Panc1 (cell line): ENCODE data around the gene UBC.

Experiments used
- POLR2AphosphoS5 ChIP-seq: IDR thresholded peaks from 2 replicates; pipeline ENCODE4 v1.6.1; 2012; ENCODE audit warnings: mild to moderate bottlenecking, low read depth, low read length, moderate library complexity
- SIN3A ChIP-seq: IDR thresholded peaks from 2 replicates; pipeline ENCODE4 v1.6.1; 2012; ENCODE audit warnings: low read depth, mild to moderate bottlenecking, low read length, moderate library complexity, borderline replicate concordance; ENCODE audit not compliant: insufficient read depth
- TCF7L2 ChIP-seq: IDR thresholded peaks from 2 replicates; pipeline ENCODE4 v1.6.1; 2011; ENCODE audit warnings: mild to moderate bottlenecking, low read depth, low read length, inconsistent platforms
- TF ChIP-seq, protein P1 (sequence below), 2 experiments: IDR thresholded peaks; 2 replicates each; pipeline ENCODE4 v1.6.1; 2011 to 2012; ENCODE audit warnings: low read depth in 2 of 2, control low read depth in 1 of 2, low read length in 1 of 2, mild to moderate bottlenecking in 1 of 2, moderate library complexity in 1 of 2; ENCODE audit not compliant: insufficient read depth in 1 of 2
- TF ChIP-seq, protein P2 (sequence below): fragments of 450-650 bp; IDR thresholded peaks from 2 replicates; pipeline ENCODE4 v1.5.1; 2017; ENCODE audit warnings: mild to moderate bottlenecking

- TF ChIP-seq POLR2AphosphoS5 (no peak), SIN3A (no peak), TCF7L2 (no peak)
- TF ChIP-seq, protein P1, sequence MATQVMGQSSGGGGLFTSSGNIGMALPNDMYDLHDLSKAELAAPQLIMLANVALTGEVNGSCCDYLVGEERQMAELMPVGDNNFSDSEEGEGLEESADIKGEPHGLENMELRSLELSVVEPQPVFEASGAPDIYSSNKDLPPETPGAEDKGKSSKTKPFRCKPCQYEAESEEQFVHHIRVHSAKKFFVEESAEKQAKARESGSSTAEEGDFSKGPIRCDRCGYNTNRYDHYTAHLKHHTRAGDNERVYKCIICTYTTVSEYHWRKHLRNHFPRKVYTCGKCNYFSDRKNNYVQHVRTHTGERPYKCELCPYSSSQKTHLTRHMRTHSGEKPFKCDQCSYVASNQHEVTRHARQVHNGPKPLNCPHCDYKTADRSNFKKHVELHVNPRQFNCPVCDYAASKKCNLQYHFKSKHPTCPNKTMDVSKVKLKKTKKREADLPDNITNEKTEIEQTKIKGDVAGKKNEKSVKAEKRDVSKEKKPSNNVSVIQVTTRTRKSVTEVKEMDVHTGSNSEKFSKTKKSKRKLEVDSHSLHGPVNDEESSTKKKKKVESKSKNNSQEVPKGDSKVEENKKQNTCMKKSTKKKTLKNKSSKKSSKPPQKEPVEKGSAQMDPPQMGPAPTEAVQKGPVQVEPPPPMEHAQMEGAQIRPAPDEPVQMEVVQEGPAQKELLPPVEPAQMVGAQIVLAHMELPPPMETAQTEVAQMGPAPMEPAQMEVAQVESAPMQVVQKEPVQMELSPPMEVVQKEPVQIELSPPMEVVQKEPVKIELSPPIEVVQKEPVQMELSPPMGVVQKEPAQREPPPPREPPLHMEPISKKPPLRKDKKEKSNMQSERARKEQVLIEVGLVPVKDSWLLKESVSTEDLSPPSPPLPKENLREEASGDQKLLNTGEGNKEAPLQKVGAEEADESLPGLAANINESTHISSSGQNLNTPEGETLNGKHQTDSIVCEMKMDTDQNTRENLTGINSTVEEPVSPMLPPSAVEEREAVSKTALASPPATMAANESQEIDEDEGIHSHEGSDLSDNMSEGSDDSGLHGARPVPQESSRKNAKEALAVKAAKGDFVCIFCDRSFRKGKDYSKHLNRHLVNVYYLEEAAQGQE (IDR thresholded peaks at IDR 0.05; ENCODE audit: insufficient read depth in 1 of 2, low read depth in 2 of 2, low read length in 1 of 2): no peak
- TF ChIP-seq, protein P2, sequence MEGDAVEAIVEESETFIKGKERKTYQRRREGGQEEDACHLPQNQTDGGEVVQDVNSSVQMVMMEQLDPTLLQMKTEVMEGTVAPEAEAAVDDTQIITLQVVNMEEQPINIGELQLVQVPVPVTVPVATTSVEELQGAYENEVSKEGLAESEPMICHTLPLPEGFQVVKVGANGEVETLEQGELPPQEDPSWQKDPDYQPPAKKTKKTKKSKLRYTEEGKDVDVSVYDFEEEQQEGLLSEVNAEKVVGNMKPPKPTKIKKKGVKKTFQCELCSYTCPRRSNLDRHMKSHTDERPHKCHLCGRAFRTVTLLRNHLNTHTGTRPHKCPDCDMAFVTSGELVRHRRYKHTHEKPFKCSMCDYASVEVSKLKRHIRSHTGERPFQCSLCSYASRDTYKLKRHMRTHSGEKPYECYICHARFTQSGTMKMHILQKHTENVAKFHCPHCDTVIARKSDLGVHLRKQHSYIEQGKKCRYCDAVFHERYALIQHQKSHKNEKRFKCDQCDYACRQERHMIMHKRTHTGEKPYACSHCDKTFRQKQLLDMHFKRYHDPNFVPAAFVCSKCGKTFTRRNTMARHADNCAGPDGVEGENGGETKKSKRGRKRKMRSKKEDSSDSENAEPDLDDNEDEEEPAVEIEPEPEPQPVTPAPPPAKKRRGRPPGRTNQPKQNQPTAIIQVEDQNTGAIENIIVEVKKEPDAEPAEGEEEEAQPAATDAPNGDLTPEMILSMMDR: no peak
Measured at GRCh38 chr12:124898923-124899294, 15.5 kb downstream of the UBC start.
